Measurements from ENCODE around the gene PANX2.

DNA sequence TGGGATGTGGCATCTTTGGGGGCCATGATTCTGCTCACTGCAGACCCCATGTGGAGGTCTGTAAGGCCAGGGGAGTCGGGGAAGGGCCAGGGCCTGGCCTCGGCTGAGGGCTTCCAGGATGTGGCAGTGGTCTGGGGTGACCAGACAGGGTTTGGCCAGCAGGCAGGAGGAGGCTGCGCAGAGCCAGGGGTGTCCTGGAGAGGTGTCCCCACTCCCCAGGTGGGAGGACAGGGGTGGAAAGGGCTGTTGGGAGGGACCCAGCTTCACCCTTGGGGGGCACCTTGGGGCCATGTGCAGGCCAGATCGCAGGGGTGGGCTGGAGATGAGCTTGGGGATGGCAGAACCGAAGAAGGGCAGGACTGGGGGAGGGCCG is 3.4 kb downstream of the PANX2 start:
- TF ChIP-seq CTCF (IDR thresholded peaks at IDR 0.05), result no peak
- no peak for TF ChIP-seq POLR2A (IDR thresholded peaks at IDR 0.05)
